ENCODE data around the gene ZNF516. TPM values are rescaled to one million over a fixed set of nuclear protein-coding genes. Genes with fewer than 3 reads are reported as not detected.

ZNF516 gene
- total RNA-seq, 4 donors from 2014 or later: 11.2 to 27.7 (median 16.6) TPM

- no peak for TF ChIP-seq CTCF (IDR thresholded peaks at IDR 0.05)
- DNase-seq (ENCODE audit: low spot score) (no peak), ATAC-seq (ENCODE audit: low FRiP score) (no peak)
Measured at GRCh38 chr18:76317136-76317535, 177.9 kb downstream of the ZNF516 start.

GRCh38 chr18:76315722-76316230 is 179.3 kb downstream of the ZNF516 start:
- DNase-seq (ENCODE audit: low spot score) (no peak), ATAC-seq (ENCODE audit: low FRiP score) (no peak)
- TF ChIP-seq CTCF (IDR thresholded peaks at IDR 0.05): no peak

GRCh38 chr18:76314496-76314895 is 180.5 kb downstream of the ZNF516 start:
- ATAC-seq (ENCODE audit: low FRiP score) (no peak), DNase-seq (ENCODE audit: low spot score) (no peak)
- no peak for TF ChIP-seq CTCF (IDR thresholded peaks at IDR 0.05)

- no peak for ATAC-seq (ENCODE audit: low FRiP score)
- no peak for TF ChIP-seq CTCF (IDR thresholded peaks at IDR 0.05)
Measured at GRCh38 chr18:76314015-76314414, 181.0 kb downstream of the ZNF516 start.

More at GRCh38 chr18:76314015-76314414, 181.0 kb downstream of the ZNF516 start:
- no peak for DNase-seq (ENCODE audit: low spot score)
